ENCODE data around the gene ANXA6.

DNA sequence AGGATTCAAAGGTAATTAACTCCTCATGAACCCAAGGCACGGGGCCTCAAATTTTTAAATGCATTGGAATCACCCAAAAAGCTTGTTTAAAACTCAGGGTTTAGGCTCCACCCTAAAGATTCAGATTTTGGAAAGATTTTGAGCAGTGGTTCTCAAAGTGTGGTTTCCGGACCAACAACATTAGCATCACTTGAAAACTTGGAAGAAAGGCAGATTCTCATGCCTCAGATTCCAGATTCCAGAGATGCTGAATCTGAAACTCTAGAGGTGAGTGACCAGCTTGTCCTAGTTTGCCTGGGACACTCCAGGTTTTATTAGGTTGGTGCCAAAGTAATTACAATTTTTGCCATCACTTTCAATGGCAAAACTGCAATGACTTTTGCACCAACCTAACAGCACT is 52.0 kb downstream of the ANXA6 start:
- TF ChIP-seq POLR2A (IDR thresholded peaks at IDR 0.05; ENCODE audit: low read length) (no peak), GATA1 (IDR thresholded peaks at IDR 0.05; ENCODE audit: low read depth, low read length) (no peak)
